Measurements from ENCODE around the gene TBCD.

TBCD gene

DNA sequence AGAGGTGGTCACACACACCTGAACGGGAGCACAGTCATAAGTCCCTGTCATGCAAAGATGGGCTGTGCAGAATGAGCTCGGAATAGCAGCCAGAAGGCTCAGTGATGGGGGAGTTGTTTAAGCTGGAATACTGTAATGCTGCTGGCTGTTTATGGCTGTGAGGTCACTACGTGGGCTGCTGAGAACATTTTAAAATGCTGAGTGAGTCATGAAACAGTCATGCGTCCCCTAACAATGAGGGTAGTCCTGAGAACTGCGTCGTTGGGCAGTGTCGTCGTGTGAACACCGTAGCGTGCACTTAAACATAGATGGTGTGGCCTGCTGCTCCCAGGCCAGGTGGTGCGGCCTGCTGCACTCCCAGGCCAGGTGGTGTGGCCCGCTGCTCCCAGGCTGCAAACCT is 39.7 kb downstream of the TBCD start:
- peak; percentile 51 for DNase-seq (ENCODE audit: low spot score)

DNA sequence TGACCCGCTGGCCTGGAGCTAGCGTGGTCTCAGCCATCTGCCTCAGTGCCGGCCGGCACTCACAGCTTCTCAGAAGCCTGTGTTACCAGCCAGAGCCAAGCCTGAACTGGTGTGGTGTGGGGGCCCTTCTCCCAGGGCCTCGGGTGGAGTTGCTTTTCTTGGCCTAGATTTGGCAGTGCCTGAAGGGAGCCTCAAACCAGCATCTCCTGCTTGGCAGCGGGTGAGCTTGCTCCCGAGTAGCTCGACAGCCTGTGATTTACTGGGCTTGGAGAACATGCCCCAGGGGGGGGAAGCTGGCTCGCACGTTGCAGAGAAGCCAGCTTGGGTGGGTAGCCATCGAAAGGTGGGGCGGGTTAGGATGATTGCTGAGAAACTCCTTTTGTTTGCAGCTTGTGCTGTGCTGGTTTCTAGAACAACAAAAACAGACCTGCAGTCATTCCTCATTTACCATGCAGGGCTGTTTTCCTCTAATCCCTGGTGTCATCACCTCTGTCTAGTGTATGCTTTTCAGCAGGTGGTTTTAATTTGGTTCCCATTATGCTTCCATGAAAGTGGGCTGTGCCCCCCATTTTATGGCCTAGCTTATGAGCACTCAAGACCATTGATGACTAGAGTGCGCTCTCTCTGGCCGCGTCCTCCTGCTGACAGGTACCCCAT is 42.2 kb downstream of the TBCD start:
- no peak for DNase-seq (ENCODE audit: low spot score)

DNA sequence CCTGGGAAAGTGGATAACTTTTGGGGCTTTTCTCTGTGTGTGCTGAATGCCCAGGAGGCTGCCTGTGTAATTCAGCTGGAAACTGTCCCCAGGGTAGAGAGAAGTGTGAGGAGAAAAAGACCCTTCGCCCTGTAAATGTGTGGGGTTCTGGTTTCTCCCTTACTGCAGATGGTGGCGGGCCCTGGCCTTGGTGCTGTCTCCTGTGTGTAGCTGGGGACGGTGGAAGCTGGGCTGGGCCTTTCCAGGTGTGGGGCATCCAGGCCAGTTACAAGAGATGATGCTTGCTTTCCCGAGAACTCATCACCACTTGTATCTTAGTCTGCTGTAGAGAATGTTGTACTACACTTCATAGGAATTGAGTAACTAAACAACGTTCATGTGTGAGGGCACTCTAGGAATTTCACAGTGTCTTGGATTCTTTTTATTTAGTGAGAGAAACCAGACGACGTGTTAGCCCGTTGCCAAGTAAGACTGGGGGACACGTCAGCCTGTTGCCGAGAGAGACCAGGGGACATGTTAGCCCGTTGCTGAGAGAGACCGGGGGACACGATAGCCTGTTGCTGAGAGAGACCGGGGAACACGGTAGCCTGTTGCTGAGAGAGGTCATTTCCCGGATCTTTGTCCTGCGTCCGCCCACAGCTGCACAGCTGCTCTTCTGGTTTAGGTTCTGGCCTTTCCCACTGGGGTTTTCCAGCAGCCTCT is 43.1 kb downstream of the TBCD start:
- DNase-seq (ENCODE audit: low spot score) = no peak

DNA sequence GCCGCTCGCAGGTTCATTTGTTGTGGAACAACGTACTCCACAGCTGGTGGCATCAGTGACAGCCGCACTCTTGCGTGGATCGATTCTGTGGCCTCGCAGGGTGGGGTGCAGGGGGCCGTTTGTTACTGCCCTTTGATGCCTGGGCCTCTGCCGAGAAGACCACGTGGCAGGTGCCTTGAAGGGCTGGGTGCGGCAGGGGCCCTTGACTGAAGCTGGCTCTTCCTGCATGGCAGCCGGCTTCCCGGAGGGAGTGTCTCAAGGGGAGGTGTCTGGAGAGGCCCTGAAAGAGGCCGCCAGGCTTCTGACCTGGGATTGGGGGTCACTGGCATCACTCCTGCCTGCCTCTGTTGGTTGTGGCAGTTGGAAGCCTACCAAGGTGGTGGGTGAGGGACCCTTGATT is 43.8 kb downstream of the TBCD start:
- no peak for DNase-seq (ENCODE audit: low spot score)

DNA sequence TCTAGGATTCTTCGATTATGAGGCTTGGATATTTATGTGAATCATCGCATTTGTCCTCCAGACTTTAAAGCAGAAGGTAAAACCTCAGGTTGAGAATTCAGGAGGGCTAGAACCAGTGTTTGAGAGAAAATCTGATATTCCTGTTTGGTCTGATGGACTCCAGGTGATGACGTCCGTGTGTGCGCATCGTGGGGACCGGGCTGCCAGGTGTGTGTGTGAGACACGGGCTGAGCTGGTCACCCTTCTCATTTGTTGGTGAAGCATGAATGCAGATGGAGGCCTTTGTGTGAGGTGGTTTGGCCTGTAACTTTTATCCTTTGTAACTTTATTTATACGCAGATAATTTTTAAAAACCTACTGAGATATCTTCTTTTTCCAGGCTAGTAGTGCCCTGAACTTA is 45.2 kb downstream of the TBCD start:
- DNase-seq (ENCODE audit: low spot score) = no peak

DNA sequence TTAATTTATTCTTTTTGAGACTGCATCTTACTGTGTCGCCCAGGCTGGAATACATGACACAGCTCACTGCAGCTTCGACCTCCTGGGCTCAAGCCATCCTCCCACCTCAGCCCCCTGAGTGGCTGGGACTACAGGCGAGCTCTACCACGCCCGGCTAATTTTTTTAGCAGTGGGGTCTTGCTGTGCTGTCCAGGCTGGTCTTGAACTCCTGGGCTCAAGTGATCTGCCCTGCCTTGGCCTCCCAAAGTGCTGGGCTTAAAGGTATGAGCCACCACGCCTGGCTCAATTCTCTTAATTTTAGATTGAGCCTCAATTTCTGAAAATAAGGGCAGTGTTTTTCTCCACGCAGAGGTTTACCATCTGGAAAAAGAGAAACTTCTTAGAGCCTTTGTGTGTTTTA is 46.9 kb downstream of the TBCD start:
- DNase-seq (ENCODE audit: low spot score) = no peak

DNA sequence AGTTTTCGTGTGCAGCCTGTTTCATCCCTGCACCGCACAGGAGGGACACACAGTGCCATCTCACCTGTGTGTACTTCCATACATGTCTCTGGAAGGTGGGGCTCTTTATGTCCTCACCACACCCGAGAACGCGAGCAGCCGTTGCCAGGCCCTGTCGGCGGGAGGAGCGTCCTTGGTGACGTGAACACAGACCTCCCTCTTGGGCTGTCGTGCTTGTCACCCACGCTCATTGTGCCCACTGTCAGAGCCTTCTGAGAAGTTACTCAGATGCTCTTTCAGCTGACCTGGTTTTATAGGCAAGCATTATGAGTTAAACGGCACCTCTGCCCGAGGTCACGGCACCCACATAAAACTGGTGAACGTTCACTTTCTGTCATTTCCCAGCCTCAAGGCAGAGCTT is 47.7 kb downstream of the TBCD start:
- DNase-seq (ENCODE audit: low spot score) = no peak

DNA sequence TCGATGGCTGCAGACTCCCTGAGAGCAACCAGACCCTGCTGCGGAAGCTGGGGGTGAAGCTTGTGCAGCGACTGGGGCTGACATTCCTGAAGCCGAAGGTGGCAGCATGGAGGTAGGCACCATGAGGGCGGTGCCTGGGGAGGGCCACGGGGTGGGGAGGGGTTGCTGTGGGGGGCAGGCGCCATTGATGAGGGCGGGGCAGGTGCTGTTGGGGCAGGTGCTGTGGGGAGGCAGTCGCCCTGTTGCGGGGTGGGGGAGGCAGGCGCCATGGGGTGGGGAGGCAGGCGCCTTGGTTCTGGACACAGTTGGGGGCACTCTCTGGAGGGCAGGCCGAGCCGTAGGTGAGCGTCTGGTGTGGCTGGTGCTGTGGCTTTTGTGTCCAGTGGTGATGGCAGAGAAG is 49.0 kb downstream of the TBCD start:
- DNase-seq (ENCODE audit: low spot score) = no peak

DNA sequence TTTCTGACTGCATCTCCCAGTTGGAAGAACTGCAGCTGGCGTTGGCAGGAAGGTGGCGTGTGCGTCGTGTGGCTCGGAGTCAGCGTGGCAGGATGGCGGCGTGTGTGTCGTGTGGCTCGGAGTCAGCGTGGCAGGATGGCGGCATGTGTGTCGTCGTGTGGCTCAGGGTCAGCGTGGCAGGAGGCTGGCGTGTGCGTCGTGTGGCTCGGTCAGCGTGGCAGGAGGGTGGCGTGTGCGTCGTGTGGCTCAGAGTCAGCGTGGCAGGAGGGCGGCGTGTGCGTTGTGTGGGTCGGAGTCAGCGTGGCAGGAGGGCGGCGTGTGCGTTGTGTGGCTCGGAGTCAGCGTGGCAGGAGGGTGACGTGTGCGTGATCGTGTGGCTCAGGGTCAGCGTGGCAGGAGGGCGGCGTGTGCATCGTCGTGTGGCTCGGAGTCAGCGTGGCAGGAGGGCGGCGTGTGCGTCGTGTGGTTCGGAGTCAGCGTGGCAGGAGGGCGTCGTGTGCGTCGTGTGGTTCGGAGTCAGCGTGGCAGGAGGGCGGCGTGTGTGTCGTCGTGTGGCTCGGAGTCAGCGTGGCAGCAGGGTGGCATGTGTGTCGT is 49.6 kb downstream of the TBCD start:
- no peak for DNase-seq (ENCODE audit: low spot score)

DNA sequence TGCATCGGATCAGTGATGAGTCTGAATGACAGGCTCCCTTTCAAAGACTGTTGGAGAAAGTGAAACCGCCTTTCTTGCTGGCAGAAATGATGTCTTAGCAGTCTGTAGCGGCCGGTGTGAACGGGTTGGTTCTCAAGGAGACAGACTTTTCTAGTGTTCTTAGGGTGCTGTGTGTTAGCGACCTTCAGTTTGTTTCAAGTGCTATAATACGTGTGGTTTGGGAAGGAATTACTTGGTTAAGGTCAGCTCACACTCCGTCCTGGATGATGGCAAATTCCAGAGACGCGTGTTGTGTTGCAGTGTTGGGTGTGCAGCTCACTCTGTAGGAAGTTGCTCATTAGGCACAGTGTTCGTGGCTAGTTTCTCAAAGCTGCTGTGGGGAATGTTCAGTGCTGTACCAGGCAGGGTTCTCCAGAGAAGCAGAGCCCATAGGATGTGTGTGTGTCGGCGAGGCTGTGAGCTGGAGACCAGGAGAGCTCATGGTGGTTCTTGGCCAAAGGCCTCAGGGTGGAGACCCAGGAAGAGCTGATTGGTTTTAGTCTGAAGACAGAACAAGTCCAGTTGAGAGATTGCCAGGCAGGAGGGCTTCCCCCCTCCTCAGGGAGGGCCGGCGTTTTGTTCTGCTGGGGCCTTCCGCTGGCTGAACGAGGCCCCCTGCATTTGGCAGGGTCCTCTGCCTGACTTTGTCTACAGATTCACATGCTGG is 50.4 kb downstream of the TBCD start:
- DNase-seq (ENCODE audit: low spot score) = no peak

DNA sequence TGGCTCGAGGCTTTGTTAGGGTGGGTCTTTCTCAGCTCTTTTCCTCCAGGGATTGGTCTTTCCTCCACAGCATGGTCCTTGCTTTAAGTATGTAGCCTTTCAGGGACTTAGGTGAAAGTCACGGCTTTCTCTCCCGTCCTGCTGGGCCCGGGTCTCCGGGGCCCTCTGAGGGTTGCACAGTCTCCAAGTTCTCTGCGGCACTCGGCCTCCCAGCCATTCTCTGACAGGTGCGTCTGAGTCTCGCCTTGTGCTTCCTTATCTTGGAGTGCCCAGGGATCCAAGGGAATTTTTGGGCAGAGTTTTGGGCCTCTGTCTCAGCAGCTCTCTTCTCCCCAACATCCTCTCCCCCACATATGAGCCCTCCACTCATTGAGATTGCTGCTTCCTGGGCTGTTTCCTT is 51.3 kb downstream of the TBCD start:
- DNase-seq (ENCODE audit: low spot score) = no peak

DNA sequence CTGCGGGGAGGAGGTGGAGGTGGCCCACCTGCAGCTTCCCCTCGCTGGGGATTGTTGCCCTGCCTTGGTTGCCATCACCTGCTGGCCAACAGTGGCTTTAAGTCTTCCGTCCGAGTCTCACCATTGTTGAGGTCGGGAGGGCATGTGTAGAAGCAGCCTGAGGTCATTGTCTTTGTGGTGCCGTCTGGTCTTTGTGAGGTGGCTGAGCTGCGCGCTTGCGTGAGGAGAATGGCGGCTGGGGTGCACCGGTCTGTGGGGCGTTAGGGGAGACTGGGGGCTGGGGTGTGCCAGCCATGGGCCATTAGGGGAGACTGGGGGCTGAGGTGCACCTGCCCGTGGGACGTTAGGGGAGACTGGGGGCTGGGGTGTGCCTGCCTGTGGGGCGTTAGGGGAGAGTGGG is 51.7 kb downstream of the TBCD start:
- no peak for DNase-seq (ENCODE audit: low spot score)

DNA sequence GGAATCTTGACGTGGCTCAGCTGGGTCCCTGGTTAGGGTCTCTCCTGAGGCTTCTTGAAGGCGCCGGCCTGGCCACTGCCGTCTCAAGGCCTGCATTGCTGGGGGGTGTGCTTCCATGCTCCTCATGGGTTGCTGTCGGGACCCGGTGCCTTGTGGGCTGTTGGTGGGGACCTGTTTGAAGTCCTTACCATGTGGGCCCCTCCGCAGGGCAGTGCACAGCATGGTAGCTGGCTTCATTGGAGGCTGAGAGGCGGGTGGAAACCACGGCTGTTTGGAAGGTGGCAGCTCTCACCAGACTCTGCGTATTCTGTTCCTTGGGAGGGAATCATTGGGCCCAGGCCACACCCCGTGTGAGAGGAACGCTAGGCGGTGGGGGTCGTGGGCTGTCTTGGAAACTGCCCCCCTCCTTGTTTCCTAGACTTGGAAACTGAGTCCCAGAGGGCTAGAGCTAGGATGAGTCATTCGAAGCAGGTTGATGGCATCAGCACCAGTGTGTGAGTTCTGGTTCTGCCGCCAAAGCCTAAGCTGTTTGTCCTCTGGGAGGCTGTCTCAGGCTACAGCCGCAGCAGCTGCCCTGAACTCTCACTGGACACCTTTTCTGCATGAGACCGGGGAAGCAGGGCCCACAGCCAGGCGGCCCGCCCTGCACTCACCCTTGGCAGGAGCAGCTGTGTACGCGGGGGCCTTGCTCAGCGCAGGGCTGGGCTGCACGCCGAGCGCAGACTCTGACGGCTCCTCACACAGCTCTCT is 52.8 kb downstream of the TBCD start:
- DNase-seq (ENCODE audit: low spot score) = no peak

DNA sequence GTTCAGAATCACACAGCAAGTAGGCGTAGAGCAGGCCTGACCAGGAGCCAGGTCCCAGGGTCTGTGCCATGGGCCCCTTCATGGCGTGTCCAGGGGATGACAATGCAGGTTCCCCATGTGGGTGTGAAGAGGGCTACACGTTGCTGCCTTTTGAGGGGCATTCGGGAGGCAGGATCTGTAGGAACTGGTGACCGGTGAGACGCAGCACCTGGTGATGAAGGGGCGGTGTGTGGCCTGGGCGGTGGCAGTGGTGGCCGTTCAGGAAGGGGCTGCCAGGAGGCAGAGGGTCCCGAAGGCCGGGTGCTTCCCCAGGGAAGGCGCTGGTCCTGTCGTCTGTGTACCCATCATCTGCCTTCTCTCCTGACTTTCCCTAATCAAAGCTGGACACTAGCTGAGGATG is 53.4 kb downstream of the TBCD start:
- DNase-seq (ENCODE audit: low spot score) = no peak

DNA sequence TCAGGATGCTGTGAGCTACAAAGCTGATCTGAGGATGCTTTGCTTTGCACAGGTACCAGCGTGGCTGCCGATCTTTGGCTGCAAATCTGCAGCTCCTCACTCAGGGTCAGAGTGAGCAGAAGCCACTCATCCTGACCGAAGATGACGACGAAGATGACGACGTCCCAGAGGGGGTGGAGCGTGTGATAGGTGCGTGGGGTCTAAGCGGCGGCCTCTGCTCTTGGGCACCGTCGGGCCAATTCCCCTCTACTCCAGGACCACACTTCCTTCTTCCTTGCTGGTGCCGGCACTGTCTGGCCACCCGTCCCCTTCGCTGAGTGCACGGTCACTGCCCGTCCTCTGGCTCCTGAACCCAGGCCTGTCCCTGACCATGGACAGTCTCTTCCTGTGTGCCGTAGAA is 54.0 kb downstream of the TBCD start:
- no peak for DNase-seq (ENCODE audit: low spot score)

DNA sequence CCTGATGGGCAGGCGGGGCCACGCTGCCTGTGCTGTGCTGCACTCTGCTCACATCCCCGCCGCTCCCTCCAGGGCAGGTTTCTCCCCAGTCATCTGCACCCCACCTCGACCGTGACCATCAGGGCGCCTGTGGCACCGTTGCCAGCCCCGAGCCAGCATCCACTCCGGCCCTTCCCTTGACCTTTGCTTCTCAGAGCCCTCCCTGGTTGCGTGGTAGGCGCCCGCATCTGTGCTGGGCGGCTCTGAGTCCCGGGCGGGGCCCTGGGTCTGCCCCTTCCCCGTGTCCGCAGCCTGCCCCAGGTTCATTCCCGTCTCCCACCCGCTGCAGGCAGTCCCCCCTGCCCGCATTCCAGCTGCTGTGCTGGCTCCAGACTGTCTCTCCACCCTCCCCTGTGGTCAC is 54.8 kb downstream of the TBCD start:
- DNase-seq (ENCODE audit: low spot score) = no peak

DNA sequence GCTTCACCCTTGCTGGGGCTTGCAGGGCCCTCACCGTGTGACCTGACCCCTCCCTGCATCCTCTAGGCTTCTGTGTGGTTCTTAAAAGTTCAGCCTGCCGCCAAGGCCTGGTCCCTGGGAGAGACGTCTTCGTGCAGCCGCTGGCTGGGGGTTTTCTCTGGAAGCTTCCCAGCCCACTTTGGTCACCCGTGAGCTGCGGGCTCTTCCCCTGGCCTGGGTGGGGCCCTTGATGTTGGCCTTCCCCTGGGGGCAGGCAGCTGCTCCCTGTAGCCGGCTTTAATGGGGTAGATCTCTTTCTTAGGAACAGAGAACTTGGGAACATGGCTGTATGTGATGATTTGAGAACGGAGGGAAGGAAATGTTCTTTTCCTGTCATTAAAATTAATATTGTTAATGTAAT is 55.2 kb downstream of the TBCD start:
- no peak for DNase-seq (ENCODE audit: low spot score)

DNA sequence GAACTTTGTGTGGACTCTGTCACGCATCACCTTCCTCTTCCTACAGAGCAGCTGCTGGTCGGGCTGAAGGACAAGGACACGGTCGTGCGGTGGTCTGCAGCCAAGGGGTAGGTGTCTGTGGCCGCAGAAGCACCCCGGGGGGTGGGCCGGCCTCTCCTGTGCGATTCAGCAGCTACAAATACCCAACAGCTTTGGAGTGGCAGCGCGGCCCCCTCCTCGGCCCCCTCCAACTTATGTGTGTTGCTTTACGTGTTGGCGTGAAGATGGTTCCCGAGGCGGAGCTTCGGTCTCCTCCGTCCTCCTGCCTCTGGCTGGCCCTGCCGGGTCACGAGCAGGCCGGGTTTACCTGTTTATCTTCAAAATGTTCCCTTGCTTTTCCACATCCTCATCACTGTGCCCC is 55.7 kb downstream of the TBCD start:
- DNase-seq (ENCODE audit: low spot score) = no peak

DNA sequence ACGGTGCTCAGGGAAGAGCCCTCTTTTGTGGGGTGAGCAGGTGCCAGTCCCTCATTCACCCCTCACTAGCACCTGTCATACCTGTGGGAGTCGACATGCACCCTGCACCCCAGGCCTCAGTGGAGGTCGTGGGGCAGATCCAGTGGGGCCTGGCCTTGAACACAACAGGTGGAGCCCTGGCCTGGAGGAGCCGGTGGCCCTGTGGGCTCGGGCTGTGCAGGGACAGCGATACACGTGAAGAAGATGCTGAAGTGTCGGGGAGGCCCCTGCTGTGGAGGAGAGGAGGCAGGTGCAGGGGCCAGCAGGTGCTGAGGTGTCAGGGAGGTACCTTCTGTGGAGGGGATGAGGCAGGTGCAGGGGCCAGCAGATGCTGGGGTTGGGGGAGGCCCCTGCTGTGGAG is 56.1 kb downstream of the TBCD start:
- DNase-seq (ENCODE audit: low spot score) = no peak

DNA sequence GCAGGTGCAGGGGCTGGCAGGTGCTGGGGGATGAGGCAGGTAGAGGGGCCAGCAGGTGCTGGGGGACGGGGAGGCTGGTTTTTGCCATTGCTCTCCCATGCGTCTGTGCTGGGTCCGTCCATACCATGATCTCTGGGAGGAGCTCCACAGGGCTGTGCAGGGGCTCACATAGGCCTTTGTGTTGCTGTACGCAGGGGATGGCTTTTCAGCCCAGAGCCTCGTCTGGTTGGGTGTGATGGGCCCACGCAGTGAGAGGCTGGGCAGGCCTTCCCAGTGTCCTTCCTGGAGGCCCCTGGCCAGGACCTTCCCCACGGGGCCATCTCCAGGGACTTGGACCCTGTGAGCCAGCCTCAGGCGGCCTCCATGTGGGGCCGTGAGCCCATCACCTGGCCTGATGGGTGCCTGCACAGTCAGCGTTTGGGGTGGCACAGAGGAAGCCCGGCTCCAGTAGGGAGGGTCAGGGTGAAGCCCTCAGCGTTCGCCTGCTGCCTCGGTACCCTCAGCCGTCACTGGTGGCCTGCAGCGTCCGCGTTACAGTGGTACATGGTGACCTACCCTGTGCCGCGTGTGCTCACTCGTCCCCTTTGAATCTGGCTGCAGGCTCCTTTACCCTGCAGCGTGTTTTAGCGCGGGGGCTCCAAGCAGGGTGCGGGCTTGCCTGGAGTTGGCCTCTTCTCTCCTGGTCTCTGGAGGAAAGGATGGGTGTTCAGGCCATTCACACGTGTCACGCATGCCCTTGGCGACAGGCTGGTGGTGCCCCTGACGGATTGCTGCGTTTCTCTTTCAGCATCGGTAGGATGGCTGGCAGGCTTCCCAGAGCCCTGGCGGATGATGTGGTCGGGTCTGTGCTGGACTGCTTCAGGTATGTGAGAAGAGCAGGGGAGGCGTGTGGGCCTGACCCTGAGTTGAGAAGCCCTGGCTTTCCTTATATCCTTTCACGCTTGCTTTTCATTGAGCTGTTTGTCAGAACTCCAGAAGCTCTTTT is 57.3 kb downstream of the TBCD start:
- no peak for DNase-seq (ENCODE audit: low spot score)

All from COLO829 (cell line).